NCI-H1417 (cell line): Measurements from ENCODE around the gene RBM38.
A peak's percentile ranks its signal among the peaks of the same experiment; 100 is the strongest.
"Not testable (repeated sequence)": the region's sequence is repeated elsewhere in the genome, so short reads cannot be mapped to it uniquely, and the experiment has no call there.

Source experiments
- DNase-seq, 3 experiments: peaks; one replicate each; lab custom pipeline; 2025; lab: John Stamatoyannopoulos, UW

Gene RBM38

GRCh38 chr20:57417830-57418780 lies 26.9 kb downstream of the RBM38 start:
- no peak for DNase-seq

- DNase-seq: not testable (repeated sequence)
These were observed 28.3 kb downstream of the RBM38 start for GRCh38 chr20:57419479-57419878.

GRCh38 chr20:57420571-57421252 lies 29.5 kb downstream of the RBM38 start:
- DNase-seq: peak in 1 of 3 experiments; percentile 33

- DNase-seq: no peak
These were observed 30.3 kb downstream of the RBM38 start for GRCh38 chr20:57421253-57422220.

GRCh38 chr20:57422254-57422653 lies 31.1 kb downstream of the RBM38 start:
- DNase-seq: no peak

- DNase-seq: peak; percentile 68 to 84 (median 70)
These were observed 34.2 kb downstream of the RBM38 start for GRCh38 chr20:57425150-57426013.

- DNase-seq: peak; percentile 72 to 92 (median 81)
These were observed 35.1 kb downstream of the RBM38 start for GRCh38 chr20:57426271-57426689.

GRCh38 chr20:57426831-57427230 lies 35.6 kb downstream of the RBM38 start:
- DNase-seq: no peak

- no peak for DNase-seq
These were observed 37.3 kb downstream of the RBM38 start for GRCh38 chr20:57428324-57429158.

- DNase-seq: no peak
These were observed 37.9 kb downstream of the RBM38 start for GRCh38 chr20:57429159-57429496.

GRCh38 chr20:57429580-57430200 lies 38.5 kb downstream of the RBM38 start:
- no peak for DNase-seq

- not testable (repeated sequence) for DNase-seq
These were observed 39.0 kb downstream of the RBM38 start for GRCh38 chr20:57430201-57430596.

GRCh38 chr20:57431539-57431835 lies 40.3 kb downstream of the RBM38 start:
- no peak for DNase-seq

- no peak for DNase-seq
These were observed 41.3 kb downstream of the RBM38 start for GRCh38 chr20:57432480-57432861.

- DNase-seq: peak in 1 of 3 experiments; percentile 38
These were observed 41.8 kb downstream of the RBM38 start for GRCh38 chr20:57432862-57433491.

- DNase-seq: no peak
These were observed 42.6 kb downstream of the RBM38 start for GRCh38 chr20:57433657-57434389.

- no peak for DNase-seq
These were observed 43.1 kb downstream of the RBM38 start for GRCh38 chr20:57434390-57434700.

GRCh38 chr20:57435105-57435497 lies 43.9 kb downstream of the RBM38 start:
- no peak for DNase-seq
